Caco-2 (cell line): ENCODE results near the gene SVEP1. TPM values are rescaled to one million over a fixed set of nuclear protein-coding genes. Genes with fewer than 3 reads are reported as not detected.

ENCODE experiments used
- BruUV-seq: library from RNA; stranded (reverse); fragments of 400-500 nt; replicated peaks from 2 replicates; lab custom pipeline; 2021; lab: Mats Ljungman, UMichigan
- CTCF ChIA-PET: fragments of 300-600 bp; sonication (Branson Sonifier 250); formaldehyde crosslinking; loops from one replicate; lab custom pipeline; 2022; ENCODE audit warnings: antibody characterized with exemption; lab: Charles Lee
- POLR2A ChIA-PET: fragments of 300-600 bp; sonication (Branson Sonifier 250); formaldehyde crosslinking; loops from one replicate; lab custom pipeline; 2022; ENCODE audit warnings: antibody characterized with exemption; lab: Charles Lee
- DNase-seq, 2 experiments: peaks; one replicate each; pipeline versions ENCODE4 v3.0.0 to v3.0.0-alpha.2; 2020 to 2022
- H3K27me3 ChIP-seq: replicated peaks from 2 replicates; pipeline ENCODE4 v1.6.0; 2011; ENCODE audit warnings: low read length; ENCODE audit not compliant: control insufficient read depth, insufficient read depth
- H3K36me3 ChIP-seq: 2 replicates; pipeline ENCODE4 v1.5.1; 2011; ENCODE audit warnings: low read length; ENCODE audit not compliant: control insufficient read depth, insufficient read depth
- H3K4me1 ChIP-seq: fragments of 250-450 bp; sonication (Bioruptor Pico); 2 replicates; pipeline ENCODE4 v1.5.1; 2020; ENCODE audit warnings: mild to moderate bottlenecking
- H3K4me3 ChIP-seq: 2 replicates; pipeline ENCODE4 v1.5.1; 2011; ENCODE audit warnings: low read depth, mild to moderate bottlenecking, control low read depth, low read length
- H3K9me3 ChIP-seq: fragments of 250-450 bp; sonication (Bioruptor Pico); 2 replicates; pipeline ENCODE4 v1.5.1; 2020; ENCODE audit warnings: mild to moderate bottlenecking, moderate library complexity
- H3K27ac Mint-ChIP-seq: one replicate; pipeline ENCODE4 v1.8.0; 2022; ENCODE audit warnings: mixed read lengths; ENCODE audit not compliant: unreplicated experiment
- H3K27me3 Mint-ChIP-seq: one replicate; pipeline ENCODE4 v1.8.0; 2022; ENCODE audit warnings: mixed read lengths; ENCODE audit not compliant: insufficient read depth, unreplicated experiment
- H3K36me3 Mint-ChIP-seq: one replicate; pipeline ENCODE4 v1.8.0; 2022; ENCODE audit warnings: mild to moderate bottlenecking, mixed read lengths; ENCODE audit not compliant: insufficient read depth, unreplicated experiment
- H3K4me1 Mint-ChIP-seq: one replicate; pipeline ENCODE4 v1.8.0; 2022; ENCODE audit warnings: low read depth, mixed read lengths; ENCODE audit not compliant: unreplicated experiment
- H3K4me3 Mint-ChIP-seq: one replicate; pipeline ENCODE4 v1.8.0; 2022; ENCODE audit warnings: mild to moderate bottlenecking, moderate library complexity, mixed read lengths; ENCODE audit not compliant: unreplicated experiment
- H3K9me3 Mint-ChIP-seq: one replicate; pipeline ENCODE4 v1.8.0; 2022; ENCODE audit warnings: mixed read lengths; ENCODE audit not compliant: unreplicated experiment
- intact Hi-C: fragments of 100-400 bp; cut with micrococcal nuclease; formaldehyde crosslinking; loops from one replicate; pipeline ENCODE4 v1.10.0; 2022; ENCODE audit not compliant: unreplicated experiment
- total RNA-seq: library from RNA; stranded (reverse); gene quantifications from 2 replicates; pipeline ENCODE4 v1.2.3, GENCODE V29; 2022
- TF ChIP-seq, protein P1 (sequence below), 2 experiments: fragments of 200-600 bp in 1 of 2; IDR thresholded peaks; 1 replicate in 1 of 2; 2 replicates in 1 of 2; pipeline versions ENCODE4 v1.5.1 to v1.8.0; 2011 to 2022; ENCODE audit warnings: antibody characterized with exemption in 1 of 2, control low read depth in 1 of 2, inconsistent platforms in 1 of 2, low read depth in 1 of 2, low read length in 1 of 2, mild to moderate bottlenecking in 1 of 2, moderate library complexity in 1 of 2; ENCODE audit not compliant: insufficient read depth in 1 of 2, severe bottlenecking in 1 of 2, unreplicated experiment in 1 of 2

SVEP1 gene
- total RNA-seq, 1 experiment from 2014 or later, result 2.9 TPM

DNA sequence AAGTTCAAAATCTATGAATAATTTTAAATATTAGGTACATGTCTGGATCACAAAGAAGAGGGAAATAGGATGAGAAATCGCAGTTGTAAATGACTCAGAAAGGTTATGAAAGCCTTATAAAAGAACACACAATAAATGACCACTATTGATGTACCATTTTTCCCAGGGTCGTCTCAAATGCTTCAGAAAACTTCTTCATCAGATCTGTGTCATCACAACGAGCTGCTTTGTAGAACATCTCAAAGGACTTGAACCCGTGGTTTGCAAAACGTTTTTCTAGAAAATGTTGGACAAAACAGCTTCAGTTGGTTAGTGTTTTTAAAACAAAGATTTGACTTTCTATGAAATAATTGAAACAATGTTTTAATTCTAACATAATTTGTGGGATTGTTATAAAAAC is 100.1 kb downstream of the SVEP1 start:
- Mint-ChIP-seq H3K27ac (no peak overlapping the region), H3K36me3 (no peaks in the 10 kb centered on the region), H3K27me3 (peaks cover 3% of the 10 kb centered on the region), H3K4me1 (no peaks in the 10 kb centered on the region), H3K9me3 (no peaks in the 10 kb centered on the region), H3K4me3 (no peak overlapping the region)
- Histone ChIP-seq H3K36me3 (no peaks in the 10 kb centered on the region), H3K9me3 (no peaks in the 10 kb centered on the region), H3K4me1 (peaks cover 4% of the 10 kb centered on the region; the same call in 1 of the 2 replicates), H3K27me3 (no peaks in the 10 kb centered on the region), H3K4me3 (no peak overlapping the region)
- no peak for DNase-seq
- ChIA-PET CTCF (no interaction called here), POLR2A (no interaction called here)
- intact Hi-C loops, result no loop called here
- no TSS peak for BruUV-seq
- TF ChIP-seq, protein P1, sequence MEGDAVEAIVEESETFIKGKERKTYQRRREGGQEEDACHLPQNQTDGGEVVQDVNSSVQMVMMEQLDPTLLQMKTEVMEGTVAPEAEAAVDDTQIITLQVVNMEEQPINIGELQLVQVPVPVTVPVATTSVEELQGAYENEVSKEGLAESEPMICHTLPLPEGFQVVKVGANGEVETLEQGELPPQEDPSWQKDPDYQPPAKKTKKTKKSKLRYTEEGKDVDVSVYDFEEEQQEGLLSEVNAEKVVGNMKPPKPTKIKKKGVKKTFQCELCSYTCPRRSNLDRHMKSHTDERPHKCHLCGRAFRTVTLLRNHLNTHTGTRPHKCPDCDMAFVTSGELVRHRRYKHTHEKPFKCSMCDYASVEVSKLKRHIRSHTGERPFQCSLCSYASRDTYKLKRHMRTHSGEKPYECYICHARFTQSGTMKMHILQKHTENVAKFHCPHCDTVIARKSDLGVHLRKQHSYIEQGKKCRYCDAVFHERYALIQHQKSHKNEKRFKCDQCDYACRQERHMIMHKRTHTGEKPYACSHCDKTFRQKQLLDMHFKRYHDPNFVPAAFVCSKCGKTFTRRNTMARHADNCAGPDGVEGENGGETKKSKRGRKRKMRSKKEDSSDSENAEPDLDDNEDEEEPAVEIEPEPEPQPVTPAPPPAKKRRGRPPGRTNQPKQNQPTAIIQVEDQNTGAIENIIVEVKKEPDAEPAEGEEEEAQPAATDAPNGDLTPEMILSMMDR (IDR thresholded peaks at IDR 0.05; ENCODE audit: insufficient read depth in 1 of 2, low read depth in 1 of 2, low read length in 1 of 2, severe bottlenecking in 1 of 2, unreplicated experiment in 1 of 2), result no peak

DNA sequence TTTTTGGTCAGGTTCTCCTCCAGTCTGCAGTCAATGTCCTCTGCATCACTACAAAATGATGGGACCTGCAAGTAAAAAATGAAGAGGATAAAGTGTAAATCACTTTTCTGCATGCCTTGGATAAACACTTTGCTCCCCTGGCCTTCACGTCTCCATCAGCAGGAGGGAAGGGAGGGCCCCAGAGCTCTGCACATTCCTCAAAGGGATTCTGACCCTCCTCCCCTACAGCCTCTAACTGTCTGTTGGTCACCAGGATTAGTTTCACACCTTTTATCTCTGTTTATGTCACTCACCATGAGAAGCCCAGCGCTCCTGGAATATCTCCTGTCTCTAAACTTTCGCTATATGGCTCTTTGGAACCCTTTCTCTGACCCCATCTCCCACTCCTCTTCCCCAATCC is 103.3 kb downstream of the SVEP1 start:
- TF ChIP-seq, protein P1 (IDR thresholded peaks at IDR 0.05; ENCODE audit: insufficient read depth in 1 of 2, low read depth in 1 of 2, low read length in 1 of 2, severe bottlenecking in 1 of 2, unreplicated experiment in 1 of 2), result no peak
- Mint-ChIP-seq H3K9me3 (no peaks in the 10 kb centered on the region), H3K27me3 (no peaks in the 10 kb centered on the region), H3K27ac (no peak overlapping the region), H3K4me3 (no peak overlapping the region), H3K4me1 (no peaks in the 10 kb centered on the region), H3K36me3 (no peaks in the 10 kb centered on the region)
- no peaks in the 10 kb centered on the region for H3K27me3 ChIP-seq
- BruUV-seq, result no TSS peak
- H3K4me1 ChIP-seq, result peaks cover 4% of the 10 kb centered on the region; the same call in 1 of the 2 replicates
- POLR2A ChIA-PET, result no interaction called here
- CTCF ChIA-PET, result no interaction called here
- intact Hi-C loops, result no loop called here
- no peak overlapping the region for H3K4me3 ChIP-seq
- H3K9me3 ChIP-seq, result no peaks in the 10 kb centered on the region
- no peak for DNase-seq
- no peaks in the 10 kb centered on the region for H3K36me3 ChIP-seq

DNA sequence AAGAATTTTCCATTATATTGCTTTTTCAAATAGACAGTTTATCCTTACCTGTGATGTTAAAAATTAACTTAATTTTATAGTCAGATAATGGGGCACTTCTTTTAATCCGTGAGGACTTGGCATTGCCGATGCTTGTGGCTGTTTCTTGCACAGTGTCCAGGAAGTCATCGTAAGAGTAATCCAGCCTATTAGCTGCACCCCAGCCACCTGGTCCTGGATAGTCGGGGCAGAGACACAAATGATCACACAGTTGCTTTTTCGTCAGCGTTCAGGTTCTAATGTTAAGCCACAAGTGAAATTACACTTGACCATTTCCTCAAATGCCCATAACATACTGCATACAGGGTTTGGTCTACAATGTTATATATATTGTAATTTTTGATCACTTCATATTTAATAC is 107.4 kb downstream of the SVEP1 start:
- H3K36me3 Mint-ChIP-seq, result no peaks in the 10 kb centered on the region
- Histone ChIP-seq H3K9me3 (no peaks in the 10 kb centered on the region), H3K4me3 (no peak overlapping the region), H3K27me3 (no peaks in the 10 kb centered on the region), H3K36me3 (no peaks in the 10 kb centered on the region), H3K4me1 (peaks cover 4% of the 10 kb centered on the region; the same call in 1 of the 2 replicates)
- POLR2A ChIA-PET, result no interaction called here
- BruUV-seq, result no TSS peak
- no peaks in the 10 kb centered on the region for H3K4me1 Mint-ChIP-seq
- no peak overlapping the region for H3K27ac Mint-ChIP-seq
- DNase-seq, result no peak
- H3K4me3 Mint-ChIP-seq, result no peak overlapping the region
- CTCF ChIA-PET, result no interaction called here
- intact Hi-C loops, result no loop called here
- no peaks in the 10 kb centered on the region for H3K27me3 Mint-ChIP-seq
- TF ChIP-seq, protein P1 (IDR thresholded peaks at IDR 0.05; ENCODE audit: insufficient read depth in 1 of 2, low read depth in 1 of 2, low read length in 1 of 2, severe bottlenecking in 1 of 2, unreplicated experiment in 1 of 2), result no peak
- H3K9me3 Mint-ChIP-seq, result no peaks in the 10 kb centered on the region
